GM13977 (cell line): Measurements from ENCODE around the gene ZFP36.
"Not testable (repeated sequence)": the region's sequence is repeated elsewhere in the genome, so short reads cannot be mapped to it uniquely, and the experiment has no call there.

Experiments used
- DNase-seq: peaks from one replicate; pipeline ENCODE4 v3.0.0; 2012; ENCODE audit warnings: low spot score
- in situ Hi-C: fragments of 300-500 bp; cut with MboI; formaldehyde crosslinking; loops from one replicate; pipeline ENCODE4 v1.12.0; 2022; ENCODE audit warnings: low sequenced_read_pairs, low pct_unique_long_range_greater_than_20kb, mixed read lengths, inconsistent platforms; ENCODE audit not compliant: unreplicated experiment
- TF ChIP-seq, protein P1 (sequence below): IDR thresholded peaks from 2 replicates; pipeline ENCODE4 v1.5.1; 2012; ENCODE audit warnings: mild to moderate bottlenecking, control low read depth; ENCODE audit not compliant: insufficient read depth; ENCODE audit errors: extremely low read depth, missing control alignments

Gene ZFP36

DNA sequence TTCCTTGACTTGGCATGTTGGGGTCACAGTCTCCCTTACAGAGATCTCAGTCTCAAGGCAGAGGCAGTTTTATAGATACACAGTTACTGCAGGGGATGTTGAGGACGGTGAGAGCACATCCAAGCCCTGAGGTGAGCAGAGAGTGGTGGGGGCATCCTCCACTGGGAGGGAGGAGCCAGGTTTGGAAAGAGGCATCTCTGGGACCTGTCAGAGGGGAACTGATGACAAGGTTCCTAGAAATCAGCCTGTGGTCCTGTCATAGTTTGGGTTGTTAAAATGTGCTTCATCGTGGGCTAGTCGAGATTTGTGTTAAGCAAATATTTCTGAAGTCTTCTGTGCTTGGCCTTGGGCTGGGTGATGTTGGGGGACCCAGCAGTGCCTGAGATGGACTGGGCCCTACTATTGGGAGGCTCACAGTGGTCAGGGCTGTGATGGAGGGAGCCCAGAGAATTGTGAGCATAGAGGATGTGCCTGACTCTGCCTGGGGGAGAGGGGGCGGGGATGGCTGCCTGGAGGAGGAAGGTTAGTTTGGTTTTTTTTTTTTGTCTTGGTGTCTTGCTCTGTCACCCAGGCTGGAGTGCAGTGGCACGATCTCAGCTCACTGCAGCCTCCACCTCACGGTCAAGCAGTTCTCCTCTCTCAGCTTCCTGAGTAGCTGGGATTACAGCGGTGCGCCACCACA, 42.6 kb downstream of the ZFP36 start:
- in situ Hi-C loops: no loop called here
- TF ChIP-seq, protein P1, sequence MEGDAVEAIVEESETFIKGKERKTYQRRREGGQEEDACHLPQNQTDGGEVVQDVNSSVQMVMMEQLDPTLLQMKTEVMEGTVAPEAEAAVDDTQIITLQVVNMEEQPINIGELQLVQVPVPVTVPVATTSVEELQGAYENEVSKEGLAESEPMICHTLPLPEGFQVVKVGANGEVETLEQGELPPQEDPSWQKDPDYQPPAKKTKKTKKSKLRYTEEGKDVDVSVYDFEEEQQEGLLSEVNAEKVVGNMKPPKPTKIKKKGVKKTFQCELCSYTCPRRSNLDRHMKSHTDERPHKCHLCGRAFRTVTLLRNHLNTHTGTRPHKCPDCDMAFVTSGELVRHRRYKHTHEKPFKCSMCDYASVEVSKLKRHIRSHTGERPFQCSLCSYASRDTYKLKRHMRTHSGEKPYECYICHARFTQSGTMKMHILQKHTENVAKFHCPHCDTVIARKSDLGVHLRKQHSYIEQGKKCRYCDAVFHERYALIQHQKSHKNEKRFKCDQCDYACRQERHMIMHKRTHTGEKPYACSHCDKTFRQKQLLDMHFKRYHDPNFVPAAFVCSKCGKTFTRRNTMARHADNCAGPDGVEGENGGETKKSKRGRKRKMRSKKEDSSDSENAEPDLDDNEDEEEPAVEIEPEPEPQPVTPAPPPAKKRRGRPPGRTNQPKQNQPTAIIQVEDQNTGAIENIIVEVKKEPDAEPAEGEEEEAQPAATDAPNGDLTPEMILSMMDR: no peak
- no peak for DNase-seq

DNA sequence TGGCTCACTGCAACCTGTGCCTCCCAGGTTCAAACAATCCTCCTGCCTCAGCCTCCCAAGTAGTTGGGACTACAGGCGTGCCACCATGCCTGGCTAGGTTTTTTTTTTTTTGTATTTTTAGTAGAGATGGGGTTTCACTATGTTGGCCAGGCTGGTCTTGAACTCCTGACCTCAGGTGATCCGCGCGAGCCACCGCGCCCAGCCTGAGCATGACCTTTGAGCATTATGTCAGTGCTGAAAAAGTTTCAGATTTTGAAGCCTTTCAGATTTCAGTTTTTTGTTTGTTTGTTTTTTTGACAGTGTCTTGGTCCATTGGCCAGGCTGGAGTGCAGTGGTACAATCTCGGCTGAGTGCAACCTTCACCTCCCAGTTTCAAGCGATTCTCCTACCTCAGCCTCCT, 44.6 kb downstream of the ZFP36 start:
- DNase-seq, in situ Hi-C loops: not testable (repeated sequence)
